NCI-H2081 treated with DMSO at 0.1 percent for 48 hours (cell line): ENCODE results near the gene SLC10A3.

Experiments used
- DNase-seq: peaks from one replicate; lab custom pipeline; 2025; lab: John Stamatoyannopoulos, UW

The SLC10A3 gene

DNA sequence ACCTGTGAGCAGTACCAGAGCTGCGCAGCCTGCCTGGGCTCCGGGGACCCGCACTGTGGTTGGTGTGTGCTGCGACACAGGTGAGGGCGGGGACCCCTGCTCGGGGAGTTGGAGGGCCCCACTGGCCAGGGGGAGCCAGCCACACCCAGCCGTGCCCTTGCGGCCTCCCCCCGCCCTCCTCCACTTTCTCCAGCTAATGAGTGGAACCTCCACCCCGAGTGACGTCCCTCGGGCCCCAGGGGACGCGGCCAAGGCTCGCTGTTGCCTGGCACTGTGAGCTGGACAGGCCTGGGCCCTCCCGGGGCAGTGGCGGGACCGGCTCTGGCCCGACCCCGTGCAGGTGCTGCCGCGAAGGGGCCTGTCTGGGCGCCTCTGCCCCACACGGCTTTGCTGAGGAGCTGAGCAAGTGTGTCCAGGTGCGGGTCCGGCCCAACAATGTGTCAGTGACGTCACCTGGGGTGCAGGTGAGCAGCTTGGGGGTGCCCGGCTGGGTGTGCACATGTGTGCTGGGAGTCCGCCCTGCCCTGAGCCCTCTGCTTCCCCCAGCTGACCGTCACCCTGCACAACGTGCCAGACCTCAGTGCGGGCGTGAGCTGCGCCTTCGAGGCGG, 26.7 kb downstream of the SLC10A3 start:
- no peak for DNase-seq

DNA sequence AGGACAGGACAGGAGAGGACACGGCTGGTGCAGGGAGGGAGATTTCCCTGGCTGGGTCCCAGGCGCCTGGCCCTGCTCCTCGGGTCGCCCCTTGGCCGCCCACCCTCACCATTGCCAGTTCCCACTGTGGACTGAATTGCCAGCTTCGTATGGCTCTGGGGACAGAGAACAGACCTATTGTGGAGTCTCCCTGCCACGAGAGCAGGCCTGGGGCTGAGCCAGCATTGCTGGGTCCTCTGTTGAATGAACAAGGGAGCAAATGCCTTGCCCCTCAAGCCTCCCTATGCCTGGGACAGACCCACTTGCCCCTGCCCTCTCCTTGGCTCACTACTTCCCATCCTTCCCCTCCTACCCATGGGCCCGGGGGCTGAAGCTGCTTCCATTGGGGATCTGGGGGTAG, 28.0 kb downstream of the SLC10A3 start:
- no peak for DNase-seq

DNA sequence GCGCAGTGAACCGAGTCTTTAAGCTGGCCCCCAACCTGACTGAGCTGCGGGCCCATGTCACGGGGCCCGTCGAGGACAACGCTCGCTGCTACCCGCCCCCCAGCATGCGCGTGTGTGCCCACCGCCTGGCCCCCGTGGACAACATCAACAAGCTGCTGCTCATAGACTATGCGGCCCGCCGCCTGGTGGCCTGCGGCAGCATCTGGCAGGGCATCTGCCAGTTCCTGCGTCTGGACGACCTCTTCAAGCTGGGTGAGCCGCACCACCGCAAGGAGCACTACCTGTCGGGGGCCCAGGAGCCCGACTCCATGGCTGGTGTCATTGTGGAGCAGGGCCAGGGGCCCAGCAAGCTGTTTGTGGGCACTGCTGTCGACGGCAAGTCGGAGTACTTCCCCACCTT, 30.1 kb downstream of the SLC10A3 start:
- DNase-seq, result no peak

DNA sequence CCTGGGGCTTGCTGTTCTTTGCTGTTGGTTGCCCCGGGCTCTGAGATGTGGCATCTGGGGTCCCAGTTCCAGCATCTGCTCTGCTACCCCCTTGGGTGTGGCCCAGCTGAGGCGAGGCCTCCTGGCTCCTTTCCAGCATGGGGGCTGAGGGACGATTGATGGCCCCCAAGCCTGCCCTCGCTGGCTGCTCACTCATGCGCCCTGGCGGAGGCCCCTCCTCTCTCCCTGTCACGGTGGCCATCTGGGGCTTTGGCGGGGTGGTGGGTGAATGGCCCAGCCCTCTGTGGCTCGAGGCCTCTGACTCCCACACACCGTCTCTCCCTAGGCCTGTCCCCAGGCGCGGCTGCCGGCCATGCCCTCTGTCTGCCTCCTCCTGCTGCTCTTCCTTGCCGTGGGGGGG, 30.6 kb downstream of the SLC10A3 start:
- no peak for DNase-seq

DNA sequence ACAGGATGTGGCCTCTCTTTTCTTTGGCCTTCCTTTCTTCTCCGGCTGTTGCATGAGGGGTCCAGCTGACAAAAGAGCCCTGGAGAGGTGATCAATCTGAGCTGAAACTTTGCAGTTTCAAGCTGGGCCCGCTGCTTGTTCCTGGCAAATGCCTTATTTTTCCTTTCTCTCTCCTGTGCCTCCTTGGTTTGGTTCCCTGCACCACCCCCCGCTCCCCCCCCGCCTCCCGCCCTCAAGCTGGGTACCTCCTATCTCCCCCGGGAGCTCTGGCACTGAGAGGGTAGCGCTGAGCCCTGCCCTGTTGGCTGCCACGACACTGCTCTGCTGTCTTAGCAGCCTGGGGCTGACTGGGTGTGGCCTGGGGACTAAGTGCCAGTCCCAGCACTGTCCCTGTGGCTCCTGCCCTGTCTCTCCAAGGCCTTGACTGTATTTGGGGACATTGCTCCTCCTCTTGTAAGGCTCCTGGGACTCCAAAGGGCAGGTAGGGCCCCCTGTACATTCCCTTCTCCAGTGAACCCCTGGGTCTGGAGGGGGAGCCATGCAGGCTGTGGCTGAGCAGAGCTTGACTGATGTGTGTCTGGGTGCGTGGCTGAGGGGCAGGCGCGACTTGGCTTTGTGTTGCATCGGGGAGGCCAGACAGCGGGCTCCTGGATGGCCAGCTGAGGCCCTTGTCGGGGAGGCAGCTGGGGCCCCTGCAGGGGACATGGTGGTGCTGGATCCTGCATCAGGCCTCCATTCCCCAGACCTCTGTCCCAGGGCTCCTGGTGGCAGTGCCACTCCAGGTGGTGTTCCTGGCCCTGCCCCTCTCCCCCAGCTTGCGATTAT, 31.3 kb downstream of the SLC10A3 start:
- DNase-seq, result no peak

DNA sequence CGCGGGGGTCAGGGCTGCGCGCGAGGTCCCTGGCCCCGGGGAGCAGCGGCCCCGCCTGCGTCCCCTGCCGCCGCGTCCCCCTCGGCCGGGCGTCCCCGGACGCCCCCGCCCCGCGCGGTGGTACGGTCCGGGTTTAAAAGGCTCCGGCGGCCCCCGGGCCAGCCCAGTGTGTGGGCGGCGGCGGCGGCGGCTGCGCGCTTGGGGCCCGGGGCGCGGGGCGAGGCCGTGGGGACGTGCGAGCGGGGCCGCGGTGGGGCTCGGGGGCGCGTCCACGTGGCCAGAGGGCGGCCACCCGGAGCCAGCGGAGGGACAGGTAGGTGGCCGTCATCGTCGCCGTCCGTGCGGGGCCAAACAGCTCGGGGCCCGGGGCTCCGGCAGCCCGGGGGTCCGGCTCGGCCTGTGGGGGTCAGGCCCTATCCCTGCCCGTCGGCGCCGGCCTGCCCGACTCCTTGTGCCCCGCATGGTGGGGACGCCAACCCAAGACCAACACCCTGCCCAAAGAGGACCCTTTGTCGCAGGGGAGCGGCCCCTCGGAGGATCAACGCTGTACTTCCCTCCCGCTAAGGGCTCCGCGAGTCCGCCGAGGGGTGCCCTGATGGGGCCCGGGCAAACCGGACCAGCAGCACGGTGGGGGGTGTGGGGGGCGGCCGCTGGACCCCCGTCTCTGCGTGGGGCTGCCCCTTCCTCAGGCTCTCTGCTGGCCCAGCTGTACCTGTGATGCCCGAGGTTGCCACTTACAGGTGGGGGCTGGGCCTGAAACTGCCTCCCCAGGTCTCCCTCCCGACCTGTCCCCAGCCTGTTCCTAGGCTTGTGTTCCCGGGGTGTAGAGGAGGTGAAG, 32.1 kb downstream of the SLC10A3 start, which contains the start of gene PLXNA3:
PLXNA3 (plus strand) TSS at position 166 of the 838 bp plus-strand sequence. CDS start 1,903 bp downstream, outside the sequence.
- DNase-seq, result no peak

DNA sequence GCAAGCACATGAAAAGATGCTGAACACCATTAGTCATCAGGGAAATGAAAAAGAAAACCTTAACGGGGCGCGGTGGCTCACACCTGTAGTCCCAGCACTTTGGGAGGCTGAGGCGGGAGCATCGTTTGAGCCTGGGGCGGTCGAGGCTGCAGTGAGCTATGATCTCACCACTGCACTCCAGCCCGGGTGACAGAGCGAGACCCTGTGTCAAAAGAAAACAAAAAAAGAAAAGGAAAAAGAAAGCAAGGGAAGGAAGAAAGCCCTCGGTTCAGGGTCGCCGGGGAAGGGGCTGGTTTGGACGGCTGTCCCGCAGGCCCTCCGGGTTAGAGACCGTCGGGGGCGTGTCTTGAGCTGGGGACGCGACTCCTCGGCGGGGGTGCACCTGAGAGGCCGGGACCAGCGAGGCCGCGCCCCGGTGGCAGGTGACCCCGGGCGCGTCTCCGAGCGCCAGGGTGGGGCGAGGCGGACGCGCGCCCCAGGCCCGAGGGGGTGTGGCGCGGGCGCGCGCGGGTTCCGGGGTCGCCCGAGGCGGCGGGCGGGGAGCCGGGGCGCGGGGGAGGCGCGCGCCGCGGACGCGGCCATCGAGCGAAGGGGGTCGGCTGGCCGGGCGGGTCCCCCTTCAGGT, 32.8 kb downstream of the SLC10A3 start:
- no peak for DNase-seq

DNA sequence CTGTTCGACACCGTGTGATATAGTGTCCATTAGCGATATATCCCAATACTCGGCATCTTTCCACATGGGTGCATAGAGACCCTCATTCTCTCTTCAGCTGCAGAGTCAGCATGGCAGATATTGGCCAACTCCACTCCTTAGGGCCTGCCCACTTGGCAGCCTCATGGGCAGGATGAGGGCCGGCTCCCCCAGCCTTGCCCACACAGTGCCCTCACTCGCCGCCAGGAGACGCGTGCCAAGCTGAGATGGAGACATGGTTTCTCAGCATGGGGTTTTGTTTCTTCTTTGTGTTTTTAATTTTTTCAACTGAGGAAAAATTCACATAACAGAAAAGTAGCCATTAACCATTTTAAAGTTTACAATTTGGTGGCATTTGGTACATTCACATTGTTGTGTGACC, 37.6 kb downstream of the SLC10A3 start:
- DNase-seq, result no peak

DNA sequence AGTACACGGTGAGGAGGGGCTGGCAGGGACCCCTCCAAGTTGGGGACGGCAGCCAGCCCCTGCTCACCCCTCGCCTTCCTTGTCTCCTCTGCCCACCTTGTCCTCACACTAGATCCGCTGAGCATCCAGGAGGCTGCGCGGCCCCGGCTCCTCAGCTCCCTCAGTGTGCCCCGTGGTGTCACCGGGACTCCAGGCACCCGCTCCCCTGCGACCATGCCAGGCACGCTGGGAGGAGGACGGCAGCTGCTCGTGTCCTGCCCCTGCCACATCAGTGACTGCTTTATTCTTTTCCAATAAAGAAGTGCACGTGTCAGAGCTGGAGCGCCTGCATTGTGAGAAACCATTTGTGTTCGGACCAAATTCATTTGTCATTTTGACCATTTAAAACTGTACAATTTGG, 40.1 kb downstream of the SLC10A3 start:
- no peak for DNase-seq

DNA sequence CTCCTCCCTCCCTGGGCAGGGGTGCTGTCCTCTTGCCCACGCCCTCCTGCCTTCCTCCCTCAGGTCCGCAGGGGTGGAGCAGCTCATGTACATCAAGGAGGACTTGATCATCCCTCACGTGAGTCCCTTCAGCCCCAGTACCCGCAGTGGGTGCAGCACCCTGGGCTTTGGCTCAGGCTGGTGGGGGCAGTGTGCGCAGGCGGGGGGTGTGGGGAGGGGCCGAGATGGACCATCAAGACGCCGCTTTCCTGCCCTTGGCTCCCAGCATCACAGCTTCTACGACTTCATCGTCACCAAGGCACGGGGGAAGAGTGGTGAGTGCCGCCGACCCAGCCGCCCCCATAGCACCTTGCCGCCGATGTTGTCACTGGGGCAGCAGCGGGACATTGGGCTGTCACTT, 40.8 kb downstream of the SLC10A3 start:
- DNase-seq, result no peak

DNA sequence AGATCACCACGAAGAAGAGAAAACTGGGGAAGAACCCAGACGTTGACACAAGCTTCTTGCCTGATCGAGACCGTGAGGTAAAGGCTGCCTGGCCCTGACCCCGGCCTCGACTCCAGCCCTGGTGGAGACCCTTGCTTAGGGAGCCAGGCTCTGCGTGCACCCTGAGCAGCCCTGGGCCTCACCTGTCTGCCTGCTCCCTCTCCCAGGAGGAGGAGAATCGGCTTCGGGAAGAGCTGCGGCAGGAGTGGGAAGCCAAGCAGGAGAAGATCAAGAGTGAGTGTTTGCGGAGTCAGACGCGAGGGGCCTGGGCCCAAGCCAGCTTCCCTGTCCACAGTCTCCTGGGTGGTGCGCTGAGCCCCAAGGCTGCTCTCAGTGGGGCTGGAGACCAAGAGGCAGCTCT, 41.9 kb downstream of the SLC10A3 start:
- DNase-seq, result no peak

DNA sequence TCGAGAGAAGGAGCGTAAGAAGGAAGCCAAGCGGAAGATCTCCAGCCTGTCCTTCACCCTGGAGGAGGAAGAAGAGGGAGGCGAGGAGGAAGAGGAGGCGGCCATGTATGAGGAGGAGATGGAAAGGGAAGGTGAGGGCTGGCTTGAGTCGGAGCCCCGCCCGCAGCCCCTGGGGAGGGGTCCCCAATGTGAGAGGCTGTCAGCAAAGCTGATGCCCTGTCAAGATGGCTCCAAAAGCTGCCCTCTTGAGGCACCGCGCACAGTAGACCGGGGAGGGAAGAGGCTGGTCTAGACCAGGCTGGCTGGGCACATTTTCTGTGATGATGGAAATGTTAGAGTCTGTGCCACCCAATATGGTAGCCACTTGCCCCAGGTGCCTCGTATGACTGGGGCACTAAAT, 44.0 kb downstream of the SLC10A3 start:
- no peak for DNase-seq

DNA sequence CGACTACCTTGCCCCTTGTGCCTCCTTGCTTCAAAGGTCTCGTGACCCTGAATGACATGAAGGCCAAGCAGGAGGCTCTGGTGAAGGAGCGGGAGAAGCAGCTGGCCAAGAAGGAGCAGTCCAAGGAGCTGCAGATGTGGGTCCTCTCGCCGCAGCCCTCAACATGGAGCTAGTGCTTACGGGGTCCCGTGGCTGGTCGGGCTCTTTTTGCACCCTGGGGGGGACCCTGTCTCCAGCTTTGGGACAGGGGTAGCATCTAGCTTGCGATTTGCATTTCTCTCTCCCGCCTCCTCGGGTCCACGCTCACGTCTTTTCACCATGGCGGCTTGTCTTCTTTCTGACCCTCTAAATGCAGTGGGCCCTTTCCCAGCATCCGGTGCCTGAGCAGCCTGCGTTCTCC, 44.7 kb downstream of the SLC10A3 start:
- no peak for DNase-seq

DNA sequence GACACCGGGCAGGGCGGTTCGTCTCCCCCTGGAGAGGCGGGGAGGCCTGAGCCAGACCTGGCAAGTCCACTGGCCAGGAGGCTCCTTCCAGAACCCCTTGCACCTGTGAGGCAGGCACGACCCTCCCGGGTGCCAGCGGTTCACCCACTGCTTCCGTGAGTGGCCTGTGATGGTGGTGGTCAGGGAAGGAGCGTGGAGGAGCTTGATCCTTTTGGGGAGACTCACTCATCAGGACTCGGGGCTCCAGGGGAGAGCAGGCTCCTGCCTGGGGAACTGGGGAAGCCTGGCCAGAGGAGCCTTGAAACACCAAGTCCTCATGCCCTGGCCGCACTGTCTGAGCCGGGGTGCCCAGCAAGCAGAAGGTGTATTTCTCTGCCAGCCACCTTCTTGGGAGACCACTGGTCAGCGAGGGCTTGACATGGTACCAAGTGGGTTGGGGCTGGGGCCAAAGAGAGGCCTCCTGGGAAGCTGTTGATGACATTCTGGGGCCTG, 45.6 kb downstream of the SLC10A3 start:
- no peak for DNase-seq

DNA sequence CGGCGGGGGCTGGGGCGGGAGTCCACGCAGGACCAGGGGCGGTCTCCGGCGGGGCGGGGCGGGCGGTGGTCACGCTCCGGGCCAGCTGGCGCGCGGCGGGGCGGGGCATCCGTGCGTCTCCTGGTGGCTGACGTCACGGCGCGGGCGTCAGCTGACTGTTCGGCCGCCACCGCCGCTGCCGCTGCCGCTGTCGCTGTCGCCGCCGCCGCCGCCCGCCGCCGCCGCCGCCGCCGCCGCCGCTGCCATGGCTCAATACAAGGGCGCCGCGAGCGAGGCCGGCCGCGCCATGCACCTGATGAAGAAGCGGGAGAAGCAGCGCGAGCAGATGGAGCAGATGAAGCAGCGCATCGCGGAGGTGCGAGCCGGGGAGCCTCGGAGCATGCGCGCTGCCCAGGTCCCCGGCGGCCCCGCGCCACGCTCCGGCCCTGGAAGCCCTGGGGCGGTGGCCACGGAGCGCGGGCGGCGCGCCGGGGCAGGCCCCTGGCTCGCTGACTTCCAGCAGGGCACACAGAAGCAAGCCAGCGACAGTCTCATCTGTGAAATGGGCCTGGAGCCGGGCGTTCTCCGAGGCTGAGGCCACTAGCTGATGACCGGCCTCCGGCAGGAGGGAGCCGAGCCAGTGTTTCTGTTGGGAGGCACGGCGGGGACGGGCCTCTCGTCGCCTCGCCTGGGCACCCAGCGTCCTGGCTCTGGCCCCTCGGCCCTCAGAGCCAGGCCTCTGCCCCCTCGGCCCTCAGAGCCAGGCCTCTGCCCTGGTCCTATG, 46.3 kb downstream of the SLC10A3 start, which contains the start of gene FAM50A:
FAM50A (plus strand) TSS at position 150 of the 763 bp plus-strand sequence; CDS start at position 245, 95 bp downstream.
- DNase-seq, result no peak

DNA sequence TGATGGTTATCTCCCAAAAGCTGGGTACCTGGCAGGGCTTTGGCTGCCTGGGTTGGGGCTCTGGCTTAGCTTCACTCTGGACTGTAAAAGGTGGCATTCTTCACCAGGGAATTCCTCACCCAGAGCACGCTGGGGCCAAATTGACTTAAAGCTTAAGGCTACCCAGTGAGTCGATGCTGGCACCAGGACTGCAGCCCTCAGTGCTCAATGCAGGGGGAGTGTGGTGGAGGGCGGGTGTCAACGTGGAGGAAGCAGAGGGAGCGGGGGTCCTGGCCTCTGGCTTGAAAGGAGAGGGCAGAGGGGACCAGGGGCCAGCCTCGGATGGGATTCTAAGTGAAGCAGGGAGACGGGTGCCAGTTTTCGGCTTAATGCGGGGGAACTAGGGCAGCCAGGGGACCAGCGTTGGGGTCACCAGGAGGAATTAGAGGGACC, 46.9 kb downstream of the SLC10A3 start:
- no peak for DNase-seq

DNA sequence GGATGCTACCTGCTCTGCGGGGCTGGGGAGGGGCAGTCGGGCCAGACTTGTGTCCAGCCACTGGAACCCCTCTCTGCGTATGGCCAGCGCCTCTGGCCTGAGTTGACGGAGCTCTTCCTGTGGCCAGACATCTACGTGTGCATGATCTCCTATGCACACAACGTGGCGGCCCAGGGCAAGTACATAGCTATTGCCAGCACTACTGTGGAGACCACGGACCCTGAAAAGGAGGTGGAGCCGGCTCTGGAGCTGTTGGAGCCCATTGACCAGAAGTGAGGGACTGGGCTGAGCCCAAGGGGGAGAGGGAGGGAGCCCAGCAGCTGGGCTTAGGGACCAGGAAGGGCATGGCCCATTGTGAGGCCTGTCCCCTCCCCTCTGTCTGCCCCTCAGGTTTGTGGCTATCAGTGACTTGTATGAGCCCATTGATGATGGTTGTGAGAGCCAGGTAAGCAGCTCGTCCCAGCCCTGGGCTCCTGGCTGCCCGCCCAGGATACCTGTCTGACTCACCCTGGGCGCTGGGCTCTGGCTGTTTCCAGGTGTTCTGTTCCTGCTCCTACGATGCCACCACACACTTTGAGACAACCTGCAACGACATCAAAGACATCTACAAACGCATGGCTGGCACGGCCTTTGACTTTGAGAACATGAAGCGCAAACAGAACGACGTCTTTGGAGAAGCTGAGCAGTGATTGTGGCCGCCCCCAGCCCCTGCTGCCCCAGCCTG, 48.3 kb downstream of the SLC10A3 start:
- DNase-seq, result no peak

DNA sequence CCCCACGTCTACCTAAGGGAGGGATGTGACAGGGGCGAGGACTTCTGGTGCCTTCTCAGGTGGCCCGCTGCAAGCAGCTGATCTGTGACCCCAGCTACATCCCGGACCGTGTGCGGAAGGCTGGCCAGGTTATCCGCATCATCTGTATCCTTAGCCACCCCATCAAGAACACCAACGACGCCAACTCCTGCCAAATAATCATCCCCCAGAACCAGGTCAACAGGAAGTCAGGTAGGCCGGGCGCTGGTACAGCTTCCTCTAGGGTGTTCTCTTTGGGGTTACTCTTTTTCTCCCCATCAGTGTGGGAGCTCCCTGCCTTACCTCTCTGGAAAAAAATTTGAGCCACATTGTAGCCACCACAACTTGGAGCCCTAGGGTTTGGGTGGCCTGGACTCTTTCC, 48.9 kb downstream of the SLC10A3 start:
- no peak for DNase-seq

DNA sequence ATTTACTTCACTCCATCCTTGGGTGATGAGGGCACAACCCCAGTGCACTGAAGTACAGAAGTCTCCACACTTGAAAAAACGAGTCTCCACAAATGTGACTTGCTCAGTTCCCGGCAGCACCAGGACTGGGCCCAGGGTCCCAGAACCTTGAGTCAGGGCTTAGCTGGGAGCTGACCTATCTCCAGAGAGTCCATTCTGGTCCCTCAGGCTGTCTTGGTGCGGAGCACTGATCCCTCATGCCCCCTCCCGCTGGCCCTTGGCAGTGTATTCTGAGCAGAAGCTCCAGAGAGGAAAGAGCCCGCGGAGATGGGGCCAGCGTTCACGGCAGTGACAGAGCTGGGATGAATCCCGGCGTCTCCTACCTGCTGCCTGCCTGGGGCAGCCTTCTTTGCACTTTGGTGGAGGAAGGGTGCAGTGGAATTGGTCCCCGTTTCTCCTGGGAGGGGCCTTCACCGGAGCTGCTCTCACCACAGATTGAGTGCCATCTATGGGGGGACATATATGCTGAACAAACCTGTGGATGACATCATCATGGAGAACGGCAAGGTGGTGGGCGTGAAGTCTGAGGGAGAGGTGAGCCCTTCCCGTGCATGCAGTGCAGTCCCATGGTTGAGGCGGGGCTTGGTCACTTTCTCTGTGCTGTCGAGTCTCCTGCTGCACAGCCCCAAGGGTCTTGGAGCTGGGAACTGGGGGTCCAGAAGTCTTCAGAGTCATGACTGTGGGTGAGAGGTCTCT, 49.6 kb downstream of the SLC10A3 start:
- no peak for DNase-seq

DNA sequence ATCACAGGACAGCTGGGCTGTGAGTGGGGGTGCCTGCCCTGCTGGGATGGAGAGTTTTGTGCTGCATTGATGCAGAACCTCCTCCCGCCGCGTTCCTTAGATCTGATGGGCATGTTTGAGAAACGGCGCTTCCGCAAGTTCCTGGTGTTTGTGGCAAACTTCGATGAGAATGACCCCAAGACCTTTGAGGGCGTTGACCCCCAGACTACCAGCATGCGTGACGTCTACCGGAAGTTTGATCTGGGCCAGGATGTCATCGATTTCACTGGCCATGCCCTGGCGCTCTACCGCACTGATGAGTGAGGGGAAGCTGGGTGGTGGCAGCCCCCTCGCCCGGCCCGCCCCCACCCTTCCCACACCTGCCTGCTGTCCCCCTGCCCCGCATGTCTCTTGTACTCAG, 50.6 kb downstream of the SLC10A3 start:
- no peak for DNase-seq
